ENCODE results near the gene EMILIN2.

Gene EMILIN2

GRCh38 chr18:2883076-2883735 lies 36.4 kb downstream of the EMILIN2 start:
- Histone ChIP-seq H2BK15ac (ENCODE audit: low read depth, poor library complexity, severe bottlenecking) (no peak overlapping the region), H3K18ac (ENCODE audit: low read depth in 1 of 2, low read length in 2 of 2) (no peak overlapping the region), H2BK5ac (ENCODE audit: low read depth, low read length, poor library complexity, severe bottlenecking) (no peak overlapping the region), H3K4me1 (ENCODE audit: control insufficient read depth, insufficient read depth, low read depth, low read length) (peaks cover 25% of the 10 kb centered on the region), H3K79me1 (replicated peaks; ENCODE audit: low read length, poor library complexity, severe bottlenecking) (no peaks in the 10 kb centered on the region), H2AFZ (ENCODE audit: low read depth, low read length) (no peak overlapping the region), H4K8ac (ENCODE audit: low read length) (no peak overlapping the region), H3K4ac (ENCODE audit: low read depth in 1 of 2, low read length in 2 of 2) (no peak overlapping the region), H3K27ac (ENCODE audit: low read length, poor library complexity, severe bottlenecking) (no peak overlapping the region), H3K9me3 (ENCODE audit: control insufficient read depth, low read length) (peaks cover 8% of the 10 kb centered on the region), H3K4me3 (ENCODE audit: insufficient read depth in 1 of 2, low read depth in 1 of 2, low read length in 2 of 2) (no peak overlapping the region), H3K27me3 (ENCODE audit: control insufficient read depth in 1 of 2, insufficient read depth in 1 of 2, low read length in 2 of 2) (no peaks in the 10 kb centered on the region), H2BK120ac (ENCODE audit: low read depth, low read length) (no peak overlapping the region), H3K36me3 (ENCODE audit: control insufficient read depth in 1 of 2, insufficient read depth in 2 of 2, low read depth in 1 of 2, low read length in 2 of 2) (peaks cover 0 to 17% of the 10 kb centered on the region in 2 experiments), H4K91ac (ENCODE audit: low read length) (no peak overlapping the region), H3K9ac (ENCODE audit: low read length) (peak overlapping the region; percentile 27), H2AK5ac (ENCODE audit: low read length, severe bottlenecking) (no peak overlapping the region), H3K4me2 (ENCODE audit: low read length, poor library complexity, severe bottlenecking) (no peak overlapping the region), H3K23ac (ENCODE audit: low read length in 2 of 2) (no peak overlapping the region), H2BK12ac (ENCODE audit: low read length in 2 of 2) (no peak overlapping the region), H3K14ac (ENCODE audit: low read length in 2 of 2) (no peak overlapping the region)
- DNase-seq: no peak
- WGBS: 80% methylated on average over 10 of the region's 10 CpGs

- Histone ChIP-seq H2BK12ac (ENCODE audit: low read length in 2 of 2) (no peak overlapping the region), H3K9ac (ENCODE audit: low read length) (no peak overlapping the region), H3K36me3 (ENCODE audit: control insufficient read depth in 1 of 2, insufficient read depth in 2 of 2, low read depth in 1 of 2, low read length in 2 of 2) (peaks cover 0 to 17% of the 10 kb centered on the region in 2 experiments), H2BK120ac (ENCODE audit: low read depth, low read length) (no peak overlapping the region), H3K23ac (ENCODE audit: low read length in 2 of 2) (no peak overlapping the region), H3K4me1 (ENCODE audit: control insufficient read depth, insufficient read depth, low read depth, low read length) (peaks cover 25% of the 10 kb centered on the region), H2BK15ac (ENCODE audit: low read depth, poor library complexity, severe bottlenecking) (no peak overlapping the region), H3K27ac (ENCODE audit: low read length, poor library complexity, severe bottlenecking) (no peak overlapping the region), H2AK5ac (ENCODE audit: low read length, severe bottlenecking) (no peak overlapping the region), H4K91ac (ENCODE audit: low read length) (no peak overlapping the region), H3K27me3 (ENCODE audit: control insufficient read depth in 1 of 2, insufficient read depth in 1 of 2, low read length in 2 of 2) (no peaks in the 10 kb centered on the region), H3K18ac (ENCODE audit: low read depth in 1 of 2, low read length in 2 of 2) (no peak overlapping the region), H2AFZ (ENCODE audit: low read depth, low read length) (no peak overlapping the region), H3K9me3 (ENCODE audit: control insufficient read depth, low read length) (peaks cover 8% of the 10 kb centered on the region), H4K8ac (ENCODE audit: low read length) (no peak overlapping the region), H3K14ac (ENCODE audit: low read length in 2 of 2) (no peak overlapping the region), H3K4me3 (ENCODE audit: insufficient read depth in 1 of 2, low read depth in 1 of 2, low read length in 2 of 2) (no peak overlapping the region), H3K4ac (ENCODE audit: low read depth in 1 of 2, low read length in 2 of 2) (no peak overlapping the region), H3K79me1 (replicated peaks; ENCODE audit: low read length, poor library complexity, severe bottlenecking) (no peaks in the 10 kb centered on the region), H3K4me2 (ENCODE audit: low read length, poor library complexity, severe bottlenecking) (no peak overlapping the region), H2BK5ac (ENCODE audit: low read depth, low read length, poor library complexity, severe bottlenecking) (no peak overlapping the region)
- DNase-seq: no peak
- WGBS: 98% methylated on average over 12 of the region's 13 CpGs
Observed at GRCh38 chr18:2884706-2885285, 38.0 kb downstream of the EMILIN2 start.

DNA sequence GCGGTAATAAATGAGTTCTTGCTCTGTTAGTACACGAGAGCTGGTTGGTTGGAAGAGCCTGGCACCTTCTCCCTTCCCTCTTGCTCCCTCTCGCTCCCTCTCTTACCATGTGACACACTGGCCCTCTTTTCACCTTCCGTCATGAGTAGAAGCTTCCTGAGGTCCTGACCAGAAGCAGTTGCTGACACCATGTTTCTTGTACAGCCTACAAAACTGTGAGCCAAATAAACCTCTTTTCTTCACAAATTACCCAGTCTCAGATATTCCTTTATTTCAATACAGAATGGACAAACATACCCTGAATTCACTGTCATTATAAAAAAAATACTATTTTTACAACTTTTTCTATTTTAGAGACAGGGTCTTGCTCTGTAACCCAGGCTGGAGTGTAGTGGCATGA lies 40.7 kb downstream of the EMILIN2 start:
- Histone ChIP-seq H3K14ac (ENCODE audit: low read length in 2 of 2) (no peak overlapping the region), H3K18ac (ENCODE audit: low read depth in 1 of 2, low read length in 2 of 2) (no peak overlapping the region), H4K91ac (ENCODE audit: low read length) (no peak overlapping the region), H2AK5ac (ENCODE audit: low read length, severe bottlenecking) (no peak overlapping the region), H3K9me3 (ENCODE audit: control insufficient read depth, low read length) (peaks cover 8% of the 10 kb centered on the region), H3K23ac (ENCODE audit: low read length in 2 of 2) (no peak overlapping the region), H3K4me3 (ENCODE audit: insufficient read depth in 1 of 2, low read depth in 1 of 2, low read length in 2 of 2) (no peak overlapping the region), H2BK12ac (ENCODE audit: low read length in 2 of 2) (no peak overlapping the region), H2BK5ac (ENCODE audit: low read depth, low read length, poor library complexity, severe bottlenecking) (no peak overlapping the region), H3K27ac (ENCODE audit: low read length, poor library complexity, severe bottlenecking) (no peak overlapping the region), H3K27me3 (ENCODE audit: control insufficient read depth in 1 of 2, insufficient read depth in 1 of 2, low read length in 2 of 2) (no peaks in the 10 kb centered on the region), H4K8ac (ENCODE audit: low read length) (no peak overlapping the region), H3K4me1 (ENCODE audit: control insufficient read depth, insufficient read depth, low read depth, low read length) (peaks cover 13% of the 10 kb centered on the region), H2BK15ac (ENCODE audit: low read depth, poor library complexity, severe bottlenecking) (no peak overlapping the region), H3K79me1 (replicated peaks; ENCODE audit: low read length, poor library complexity, severe bottlenecking) (no peaks in the 10 kb centered on the region), H2AFZ (ENCODE audit: low read depth, low read length) (no peak overlapping the region), H3K36me3 (ENCODE audit: control insufficient read depth in 1 of 2, insufficient read depth in 2 of 2, low read depth in 1 of 2, low read length in 2 of 2) (peaks cover 0 to 34% of the 10 kb centered on the region in 2 experiments), H3K4me2 (ENCODE audit: low read length, poor library complexity, severe bottlenecking) (no peak overlapping the region), H2BK120ac (ENCODE audit: low read depth, low read length) (no peak overlapping the region), H3K9ac (ENCODE audit: low read length) (no peak overlapping the region), H3K4ac (ENCODE audit: low read depth in 1 of 2, low read length in 2 of 2) (no peak overlapping the region)
- 69% methylated on average over 4 of the region's 4 CpGs for WGBS
- no peak for DNase-seq

DNA sequence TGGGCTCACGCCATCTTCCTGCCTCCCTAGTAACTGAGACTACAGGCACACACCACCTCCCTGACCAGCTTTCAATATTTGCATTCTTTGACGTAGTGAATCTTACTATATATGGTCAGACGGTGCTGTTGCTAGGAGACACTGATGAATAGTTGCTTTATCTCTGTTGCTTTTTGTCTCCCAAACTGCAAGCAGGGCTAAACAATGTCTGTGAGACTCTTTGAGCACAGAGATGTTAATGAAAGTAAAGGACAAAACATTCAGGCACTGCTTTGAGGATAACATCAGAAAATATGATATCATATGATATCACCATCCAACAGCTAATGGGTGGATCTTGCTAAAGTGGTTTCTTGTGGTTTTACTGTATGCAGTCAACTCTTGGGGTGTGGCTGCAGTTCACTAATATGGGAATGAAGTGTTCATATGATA lies 43.0 kb downstream of the EMILIN2 start:
- no peak overlapping the region for H3K4me2 ChIP-seq (ENCODE audit: low read length, poor library complexity, severe bottlenecking)
- DNase-seq: no peak
- peaks cover 0 to 34% of the 10 kb centered on the region in 2 experiments for H3K36me3 ChIP-seq (ENCODE audit: control insufficient read depth in 1 of 2, insufficient read depth in 2 of 2, low read depth in 1 of 2, low read length in 2 of 2)
- H3K4me1 ChIP-seq (ENCODE audit: control insufficient read depth, insufficient read depth, low read depth, low read length): peaks cover 8% of the 10 kb centered on the region
- 63% methylated on average over 3 of the region's 3 CpGs for WGBS
- H2AFZ ChIP-seq (ENCODE audit: low read depth, low read length): no peak overlapping the region
- no peak overlapping the region for H2BK120ac ChIP-seq (ENCODE audit: low read depth, low read length)
- H3K27ac ChIP-seq (ENCODE audit: low read length, poor library complexity, severe bottlenecking): no peak overlapping the region
- H4K8ac ChIP-seq (ENCODE audit: low read length): no peak overlapping the region
- H3K9ac ChIP-seq (ENCODE audit: low read length): peak overlapping the region; percentile 55
- no peak overlapping the region for H3K4ac ChIP-seq (ENCODE audit: low read depth in 1 of 2, low read length in 2 of 2)
- H2BK5ac ChIP-seq (ENCODE audit: low read depth, low read length, poor library complexity, severe bottlenecking): no peak overlapping the region
- H3K18ac ChIP-seq (ENCODE audit: low read depth in 1 of 2, low read length in 2 of 2): no peak overlapping the region
- H2BK12ac ChIP-seq (ENCODE audit: low read length in 2 of 2): no peak overlapping the region
- peaks cover 8% of the 10 kb centered on the region for H3K9me3 ChIP-seq (ENCODE audit: control insufficient read depth, low read length)
- no peak overlapping the region for H4K91ac ChIP-seq (ENCODE audit: low read length)
- no peak overlapping the region for H3K4me3 ChIP-seq (ENCODE audit: insufficient read depth in 1 of 2, low read depth in 1 of 2, low read length in 2 of 2)
- H2AK5ac ChIP-seq (ENCODE audit: low read length, severe bottlenecking): no peak overlapping the region
- no peak overlapping the region for H3K23ac ChIP-seq (ENCODE audit: low read length in 2 of 2)
- no peak overlapping the region for H3K14ac ChIP-seq (ENCODE audit: low read length in 2 of 2)
- no peaks in the 10 kb centered on the region for H3K79me1 ChIP-seq (replicated peaks; ENCODE audit: low read length, poor library complexity, severe bottlenecking)
- H3K27me3 ChIP-seq (ENCODE audit: control insufficient read depth in 1 of 2, insufficient read depth in 1 of 2, low read length in 2 of 2): no peaks in the 10 kb centered on the region
- H2BK15ac ChIP-seq (ENCODE audit: low read depth, poor library complexity, severe bottlenecking): no peak overlapping the region

Data from mesenchymal stem cell (in vitro differentiated cells and primary cell).